HEK293 (cell line): Measurements from ENCODE around the gene MUC5B.

Experiments used
- CTCF ChIA-PET: fragments of 350-600 bp; formaldehyde crosslinking; extraction: SDS; loops from one replicate; lab custom pipeline; 2021; ENCODE audit warnings: antibody characterized with exemption; lab: Yijun Ruan, JAX
- POLR2A ChIA-PET: fragments of 300-600 bp; formaldehyde crosslinking; extraction: SDS; loops from one replicate; lab custom pipeline; 2020; ENCODE audit warnings: antibody characterized with exemption, inconsistent platforms; lab: Yijun Ruan, JAX
- H3K27ac ChIP-seq: fragments of 200-500 bp; sonication (Bioruptor generic); 2 replicates; pipeline ENCODE4 v1.5.1; 2014; ENCODE audit warnings: low read depth, low read length, control low read depth, inconsistent platforms; ENCODE audit errors: extremely low read depth
- H3K36me3 ChIP-seq, 2 experiments: fragments of 200-500 bp in 1 of 2; sonication (Bioruptor generic) in 1 of 2; 1 replicate in 1 of 2; 2 replicates in 1 of 2; pipeline ENCODE4 v1.5.1; 2014 to 2017; ENCODE audit warnings: inconsistent platforms in 2 of 2, low read length in 2 of 2; ENCODE audit not compliant: control insufficient read depth in 2 of 2, insufficient read depth in 1 of 2
- H3K4me1 ChIP-seq: fragments of 200-500 bp; sonication (Bioruptor generic); 2 replicates; pipeline ENCODE4 v1.5.1; 2014; ENCODE audit warnings: mild to moderate bottlenecking, low read length, inconsistent platforms; ENCODE audit not compliant: control insufficient read depth, insufficient read depth
- H3K4me3 ChIP-seq: 2 replicates; pipeline ENCODE4 v1.5.1; 2011; ENCODE audit warnings: low read depth, mild to moderate bottlenecking, control low read depth, low read length, moderate library complexity
- H3K9me3 ChIP-seq: fragments of 200-500 bp; sonication (Bioruptor generic); 2 replicates; pipeline ENCODE4 v1.5.1; 2014; ENCODE audit warnings: low read depth, low read length, inconsistent platforms; ENCODE audit not compliant: control insufficient read depth, insufficient read depth
- MYNN ChIP-seq: fragments of 450-650 bp; formaldehyde crosslinking; IDR thresholded peaks from 2 replicates; pipeline ENCODE4 v1.5.1; 2016; ENCODE audit warnings: missing biosample characterization, missing genetic modification characterization, borderline replicate concordance
- PBX3 ChIP-seq: sonication (generic); formaldehyde crosslinking; IDR thresholded peaks from 2 replicates; pipeline ENCODE4 v1.8.1; 2022; ENCODE audit warnings: mild to moderate bottlenecking, moderate library complexity, missing genetic modification reagents
- RBAK ChIP-seq: fragments of 450-650 bp; formaldehyde crosslinking; IDR thresholded peaks from 2 replicates; pipeline ENCODE4 v1.5.1; 2016; ENCODE audit warnings: missing biosample characterization, missing genetic modification characterization
- ZBTB48 ChIP-seq: fragments of 450-650 bp; formaldehyde crosslinking; IDR thresholded peaks from 2 replicates; pipeline ENCODE4 v1.5.1; 2016; ENCODE audit warnings: missing biosample characterization, missing genetic modification characterization
- ZBTB49 ChIP-seq: fragments of 450-650 bp; formaldehyde crosslinking; IDR thresholded peaks from 2 replicates; pipeline ENCODE4 v1.5.1; 2016; ENCODE audit warnings: missing biosample characterization, missing genetic modification characterization, low read depth
- ZFP69B ChIP-seq: fragments of 450-650 bp; formaldehyde crosslinking; IDR thresholded peaks from 2 replicates; pipeline ENCODE4 v1.5.1; 2016; ENCODE audit warnings: missing biosample characterization, missing genetic modification characterization
- ZNF175 ChIP-seq: fragments of 450-650 bp; formaldehyde crosslinking; IDR thresholded peaks from 2 replicates; pipeline ENCODE4 v1.5.1; 2016; ENCODE audit warnings: missing biosample characterization, missing genetic modification characterization
- ZNF19 ChIP-seq: fragments of 450-650 bp; formaldehyde crosslinking; IDR thresholded peaks from 2 replicates; pipeline ENCODE4; 2016; ENCODE audit warnings: missing biosample characterization, missing genetic modification characterization, low read depth
- ZNF585B ChIP-seq: fragments of 450-650 bp; formaldehyde crosslinking; IDR thresholded peaks from 2 replicates; pipeline ENCODE4 v1.5.1; 2016; ENCODE audit warnings: missing biosample characterization, missing genetic modification characterization
- ZNF645 ChIP-seq: fragments of 450-650 bp; formaldehyde crosslinking; IDR thresholded peaks from 2 replicates; pipeline ENCODE4; 2016; ENCODE audit warnings: missing biosample characterization, missing genetic modification characterization
- ZNF843 ChIP-seq: fragments of 450-650 bp; formaldehyde crosslinking; IDR thresholded peaks from 2 replicates; pipeline ENCODE4 v1.5.1; 2016; ENCODE audit warnings: missing biosample characterization, missing genetic modification characterization
- ZSCAN30 ChIP-seq: fragments of 450-650 bp; IDR thresholded peaks from 2 replicates; pipeline ENCODE4 v1.5.1; 2018; ENCODE audit warnings: missing biosample characterization, mild to moderate bottlenecking, missing genetic modification characterization, moderate library complexity
- TF ChIP-seq, protein P1 (sequence below): fragments of 450-650 bp; formaldehyde crosslinking; IDR thresholded peaks from 2 replicates; pipeline ENCODE4 v1.5.1; 2016; ENCODE audit warnings: missing biosample characterization, missing genetic modification characterization
- TF ChIP-seq, protein P2 (sequence below): fragments of 450-650 bp; formaldehyde crosslinking; IDR thresholded peaks from 2 replicates; pipeline ENCODE4 v1.5.1; 2016; ENCODE audit warnings: missing biosample characterization, missing genetic modification characterization
- TF ChIP-seq, protein P3 (sequence below): fragments of 450-650 bp; formaldehyde crosslinking; IDR thresholded peaks from 2 replicates; pipeline ENCODE4 v1.5.1; 2017; ENCODE audit warnings: missing biosample characterization, missing genetic modification characterization

MUC5B gene

GRCh38 chr11:1253103-1253485 lies 30.2 kb downstream of the MUC5B start:
- ChIA-PET POLR2A (no interaction called here), CTCF (no interaction called here)
- Histone ChIP-seq H3K4me3 (no peak overlapping the region), H3K36me3 (no peaks in the 10 kb centered on the region), H3K27ac (no peak overlapping the region), H3K9me3 (no peaks in the 10 kb centered on the region), H3K4me1 (no peaks in the 10 kb centered on the region)
- no peak for TF ChIP-seq PBX3 (CRISPR knock-in tag)
- TF ChIP-seq, protein P1, sequence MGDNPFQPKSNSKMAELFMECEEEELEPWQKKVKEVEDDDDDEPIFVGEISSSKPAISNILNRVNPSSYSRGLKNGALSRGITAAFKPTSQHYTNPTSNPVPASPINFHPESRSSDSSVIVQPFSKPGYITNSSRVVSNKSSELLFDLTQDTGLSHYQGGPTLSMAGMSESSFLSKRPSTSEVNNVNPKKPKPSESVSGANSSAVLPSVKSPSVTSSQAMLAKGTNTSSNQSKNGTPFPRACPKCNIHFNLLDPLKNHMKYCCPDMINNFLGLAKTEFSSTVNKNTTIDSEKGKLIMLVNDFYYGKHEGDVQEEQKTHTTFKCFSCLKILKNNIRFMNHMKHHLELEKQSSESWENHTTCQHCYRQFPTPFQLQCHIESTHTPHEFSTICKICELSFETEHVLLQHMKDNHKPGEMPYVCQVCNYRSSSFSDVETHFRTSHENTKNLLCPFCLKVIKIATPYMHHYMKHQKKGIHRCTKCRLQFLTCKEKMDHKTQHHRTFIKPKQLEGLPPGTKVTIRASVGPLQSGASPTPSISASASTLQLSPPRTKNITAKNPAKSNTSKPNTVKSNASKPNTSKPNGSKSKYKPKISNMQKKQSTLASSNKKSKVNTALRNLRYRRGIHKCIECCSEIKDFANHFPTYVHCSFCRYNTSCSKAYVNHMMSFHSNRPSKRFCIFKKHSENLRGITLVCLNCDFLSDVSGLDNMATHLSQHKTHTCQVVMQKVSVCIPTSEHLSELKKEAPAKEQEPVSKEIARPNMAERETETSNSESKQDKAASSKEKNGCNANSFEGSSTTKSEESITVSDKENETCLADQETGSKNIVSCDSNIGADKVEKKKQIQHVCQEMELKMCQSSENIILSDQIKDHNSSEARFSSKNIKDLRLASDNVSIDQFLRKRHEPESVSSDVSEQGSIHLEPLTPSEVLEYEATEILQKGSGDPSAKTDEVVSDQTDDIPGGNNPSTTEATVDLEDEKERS (tag by site-specific recombination), result no peak
- no peak for TF ChIP-seq ZBTB48 (tag by site-specific recombination)
- TF ChIP-seq ZBTB49 (tag by site-specific recombination), result no peak
- TF ChIP-seq, protein P2, sequence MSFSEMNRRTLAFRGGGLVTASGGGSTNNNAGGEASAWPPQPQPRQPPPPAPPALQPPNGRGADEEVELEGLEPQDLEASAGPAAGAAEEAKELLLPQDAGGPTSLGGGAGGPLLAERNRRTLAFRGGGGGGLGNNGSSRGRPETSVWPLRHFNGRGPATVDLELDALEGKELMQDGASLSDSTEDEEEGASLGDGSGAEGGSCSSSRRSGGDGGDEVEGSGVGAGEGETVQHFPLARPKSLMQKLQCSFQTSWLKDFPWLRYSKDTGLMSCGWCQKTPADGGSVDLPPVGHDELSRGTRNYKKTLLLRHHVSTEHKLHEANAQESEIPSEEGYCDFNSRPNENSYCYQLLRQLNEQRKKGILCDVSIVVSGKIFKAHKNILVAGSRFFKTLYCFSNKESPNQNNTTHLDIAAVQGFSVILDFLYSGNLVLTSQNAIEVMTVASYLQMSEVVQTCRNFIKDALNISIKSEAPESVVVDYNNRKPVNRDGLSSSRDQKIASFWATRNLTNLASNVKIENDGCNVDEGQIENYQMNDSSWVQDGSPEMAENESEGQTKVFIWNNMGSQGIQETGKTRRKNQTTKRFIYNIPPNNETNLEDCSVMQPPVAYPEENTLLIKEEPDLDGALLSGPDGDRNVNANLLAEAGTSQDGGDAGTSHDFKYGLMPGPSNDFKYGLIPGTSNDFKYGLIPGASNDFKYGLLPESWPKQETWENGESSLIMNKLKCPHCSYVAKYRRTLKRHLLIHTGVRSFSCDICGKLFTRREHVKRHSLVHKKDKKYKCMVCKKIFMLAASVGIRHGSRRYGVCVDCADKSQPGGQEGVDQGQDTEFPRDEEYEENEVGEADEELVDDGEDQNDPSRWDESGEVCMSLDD (tag by site-specific recombination), result no peak
- TF ChIP-seq, protein P3, sequence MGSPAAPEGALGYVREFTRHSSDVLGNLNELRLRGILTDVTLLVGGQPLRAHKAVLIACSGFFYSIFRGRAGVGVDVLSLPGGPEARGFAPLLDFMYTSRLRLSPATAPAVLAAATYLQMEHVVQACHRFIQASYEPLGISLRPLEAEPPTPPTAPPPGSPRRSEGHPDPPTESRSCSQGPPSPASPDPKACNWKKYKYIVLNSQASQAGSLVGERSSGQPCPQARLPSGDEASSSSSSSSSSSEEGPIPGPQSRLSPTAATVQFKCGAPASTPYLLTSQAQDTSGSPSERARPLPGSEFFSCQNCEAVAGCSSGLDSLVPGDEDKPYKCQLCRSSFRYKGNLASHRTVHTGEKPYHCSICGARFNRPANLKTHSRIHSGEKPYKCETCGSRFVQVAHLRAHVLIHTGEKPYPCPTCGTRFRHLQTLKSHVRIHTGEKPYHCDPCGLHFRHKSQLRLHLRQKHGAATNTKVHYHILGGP (tag by site-specific recombination), result no peak
- no peak for TF ChIP-seq ZSCAN30 (tag by site-specific recombination)
- TF ChIP-seq ZNF645 (tag by site-specific recombination), result no peak
- no peak for TF ChIP-seq RBAK (tag by site-specific recombination)
- TF ChIP-seq ZNF175 (tag by site-specific recombination), result no peak
- TF ChIP-seq ZNF585B (tag by site-specific recombination), result no peak
- TF ChIP-seq ZNF843 (tag by site-specific recombination), result no peak
- no peak for TF ChIP-seq ZFP69B
- no peak for TF ChIP-seq MYNN (tag by site-specific recombination)
- no peak for TF ChIP-seq ZNF19 (tag by site-specific recombination)
